Lower lobe of right lung (tissue), 2 donors: ENCODE data around the gene RELN. TPM values are rescaled to one million over a fixed set of nuclear protein-coding genes. Genes with fewer than 3 reads are reported as not detected.

Experiments used
- ATAC-seq, 2 donors: fragments of 200-7000 bp; cut with Tn5 transposase; one replicate each; pipeline ENCODE4 v1.9.1; 2020 to 2022; ENCODE audit warnings: mild to moderate bottlenecking in 2 of 2, moderate library complexity in 2 of 2
- DNase-seq: peaks from one replicate; pipeline ENCODE4 v3.0.0-alpha.2; 2020
- H3K27ac ChIP-seq: fragments of 200-600 bp; one replicate; pipeline ENCODE4 v1.8.0; 2022
- H3K27me3 ChIP-seq: fragments of 200-600 bp; one replicate; pipeline ENCODE4 v1.8.0; 2022; ENCODE audit warnings: low read depth
- H3K36me3 ChIP-seq: fragments of 200-600 bp; one replicate; pipeline ENCODE4 v1.8.0; 2022; ENCODE audit warnings: mild to moderate bottlenecking
- H3K4me1 ChIP-seq: fragments of 200-600 bp; one replicate; pipeline ENCODE4 v1.8.0; 2022
- H3K4me3 ChIP-seq: fragments of 200-600 bp; one replicate; pipeline ENCODE4 v1.8.0; 2022; ENCODE audit warnings: mild to moderate bottlenecking
- H3K9me3 ChIP-seq: fragments of 200-600 bp; one replicate; pipeline ENCODE4 v1.8.0; 2022
- CTCF ChIP-seq: fragments of 200-600 bp; IDR thresholded peaks from one replicate; pipeline ENCODE4 v1.8.0; 2022; ENCODE audit warnings: antibody characterized with exemption, mild to moderate bottlenecking
- intact Hi-C: fragments of 100-400 bp; cut with DNase I; formaldehyde crosslinking; loops from one replicate; pipeline ENCODE4 v1.11.0; 2022
- total RNA-seq: library from RNA; stranded (reverse); fragmentation: NEBNext Ultra II Directional; extraction: Animal tissue kit (Norgen Biotek cat#: 25700); gene quantifications from one replicate; pipeline ENCODE4 v1.2.1, GENCODE V29; 2021
- donor health status: DM: no; HTN: yes; CAD: no; lungs with severe emphysema.

The RELN gene
- total RNA-seq, 1 donor from 2014 or later: 3.7 TPM

GRCh38 chr7:103955985-103956384 lies 33.5 kb downstream of the RELN start:
- H3K27me3 ChIP-seq: no peaks in the 10 kb centered on the region
- no peak overlapping the region for H3K27ac ChIP-seq
- no peak overlapping the region for H3K4me3 ChIP-seq
- H3K36me3 ChIP-seq: no peaks in the 10 kb centered on the region
- DNase-seq (no peak), ATAC-seq (no peak)
- intact Hi-C loops: no loop called here
- no peaks in the 10 kb centered on the region for H3K4me1 ChIP-seq
- TF ChIP-seq CTCF: no peak
- no peaks in the 10 kb centered on the region for H3K9me3 ChIP-seq

DNA sequence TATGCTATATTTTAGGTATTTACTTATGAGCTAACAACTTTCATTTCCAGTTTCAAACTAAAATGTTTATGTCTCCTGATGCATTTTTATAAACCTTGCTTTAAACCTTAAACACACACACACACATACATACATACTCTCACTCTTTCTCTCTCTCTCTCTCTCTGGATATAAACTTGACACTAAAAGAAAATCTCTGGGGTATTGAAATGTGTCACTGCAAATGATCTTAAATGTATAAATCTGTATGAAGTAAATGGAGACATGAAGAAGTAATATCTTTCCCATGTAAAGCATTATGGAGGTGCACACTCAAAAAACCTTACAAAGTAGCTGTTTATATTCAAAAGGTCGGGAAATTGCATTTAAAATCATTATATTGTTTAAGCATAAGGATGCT lies 37.0 kb downstream of the RELN start:
- intact Hi-C loops: no loop called here
- H3K27ac ChIP-seq: no peak overlapping the region
- ATAC-seq: no peak
- DNase-seq: no peak
- H3K36me3 ChIP-seq: no peaks in the 10 kb centered on the region
- H3K27me3 ChIP-seq: no peaks in the 10 kb centered on the region
- no peak for TF ChIP-seq CTCF
- H3K4me1 ChIP-seq: no peaks in the 10 kb centered on the region
- H3K4me3 ChIP-seq: no peak overlapping the region
- no peaks in the 10 kb centered on the region for H3K9me3 ChIP-seq

DNA sequence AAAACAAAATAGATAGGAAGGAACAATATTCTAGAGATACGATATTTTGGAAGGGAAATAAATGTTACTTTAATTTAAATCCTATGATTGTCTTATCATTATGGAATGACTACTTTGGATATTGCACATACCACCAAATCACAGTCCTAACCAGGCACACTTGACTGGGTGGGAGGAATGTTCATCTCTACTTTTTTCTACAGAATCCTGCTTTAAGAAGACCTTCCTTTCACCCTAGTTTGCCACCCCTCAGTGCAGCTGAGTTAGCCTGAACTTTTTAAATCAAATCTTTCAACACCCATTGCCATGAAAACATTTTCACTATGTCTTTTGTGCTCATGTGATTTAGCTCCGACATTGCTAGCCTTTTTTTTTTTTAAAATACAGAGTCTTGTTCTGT lies 38.1 kb downstream of the RELN start:
- intact Hi-C loops: no loop called here
- Histone ChIP-seq H3K27me3 (no peaks in the 10 kb centered on the region), H3K27ac (no peak overlapping the region), H3K9me3 (no peaks in the 10 kb centered on the region), H3K4me3 (no peak overlapping the region), H3K36me3 (no peaks in the 10 kb centered on the region), H3K4me1 (no peaks in the 10 kb centered on the region)
- TF ChIP-seq CTCF: no peak
- ATAC-seq: no peak
- DNase-seq: no peak

GRCh38 chr7:103949374-103949773 lies 40.1 kb downstream of the RELN start:
- no peaks in the 10 kb centered on the region for H3K4me1 ChIP-seq
- no peak overlapping the region for H3K4me3 ChIP-seq
- intact Hi-C loops: no loop called here
- ATAC-seq: no peak
- TF ChIP-seq CTCF: no peak
- DNase-seq: no peak
- no peaks in the 10 kb centered on the region for H3K27me3 ChIP-seq
- no peak overlapping the region for H3K27ac ChIP-seq
- H3K36me3 ChIP-seq: no peaks in the 10 kb centered on the region
- H3K9me3 ChIP-seq: no peaks in the 10 kb centered on the region

GRCh38 chr7:103947026-103947655 lies 42.3 kb downstream of the RELN start:
- TF ChIP-seq CTCF: no peak
- DNase-seq: no peak
- H3K27me3 ChIP-seq: no peaks in the 10 kb centered on the region
- intact Hi-C loops: no loop called here
- no peaks in the 10 kb centered on the region for H3K36me3 ChIP-seq
- no peak for ATAC-seq
- no peaks in the 10 kb centered on the region for H3K4me1 ChIP-seq
- no peaks in the 10 kb centered on the region for H3K9me3 ChIP-seq
- no peak overlapping the region for H3K27ac ChIP-seq
- no peak overlapping the region for H3K4me3 ChIP-seq
